COR-L47 (cell line): ENCODE results near the gene ZMYM4.
"Not testable (repeated sequence)": the region's sequence is repeated elsewhere in the genome, so short reads cannot be mapped to it uniquely, and the experiment has no call there.

Source experiments
- DNase-seq: peaks from one replicate; lab custom pipeline; 2025; lab: John Stamatoyannopoulos, UW

ZMYM4 gene

DNA sequence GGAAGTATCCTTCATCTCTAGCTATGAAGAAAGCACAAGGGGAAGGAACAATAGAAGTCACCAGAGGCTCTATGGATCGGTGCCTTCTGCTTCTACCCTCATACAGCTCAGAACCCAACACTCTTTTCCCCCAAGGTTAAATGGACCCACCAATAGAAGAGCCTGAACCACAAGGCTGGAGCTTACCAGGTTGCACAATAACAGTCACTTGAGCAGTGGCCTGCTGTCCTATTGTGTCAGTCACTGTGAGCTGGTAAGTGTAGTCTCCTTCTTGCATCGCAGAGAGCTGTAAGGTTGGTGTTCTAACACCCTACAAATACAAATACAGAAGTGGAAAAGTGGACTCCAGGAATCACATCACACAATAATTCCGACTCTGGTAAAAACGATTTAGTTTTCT, 185.7 kb downstream of the ZMYM4 start:
- DNase-seq: no peak

DNA sequence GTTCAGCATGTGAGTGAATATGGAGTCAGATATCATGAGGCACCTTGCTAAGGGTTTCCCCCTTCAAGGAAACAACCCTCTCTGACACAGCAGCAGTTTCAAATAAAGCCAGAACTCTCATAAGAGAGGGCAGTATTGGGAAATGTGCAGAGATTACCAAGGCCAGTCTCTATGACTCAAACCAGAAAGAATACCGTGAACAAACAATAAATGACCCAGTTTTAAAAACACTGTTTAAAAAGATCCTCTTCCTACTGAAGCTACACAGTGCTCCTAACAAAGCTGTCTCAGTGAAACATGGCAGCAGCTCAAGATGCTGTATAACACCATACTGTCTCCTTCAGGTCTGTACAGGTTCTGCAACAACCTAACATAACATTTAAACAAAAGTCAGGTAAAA, 186.1 kb downstream of the ZMYM4 start:
- no peak for DNase-seq

DNA sequence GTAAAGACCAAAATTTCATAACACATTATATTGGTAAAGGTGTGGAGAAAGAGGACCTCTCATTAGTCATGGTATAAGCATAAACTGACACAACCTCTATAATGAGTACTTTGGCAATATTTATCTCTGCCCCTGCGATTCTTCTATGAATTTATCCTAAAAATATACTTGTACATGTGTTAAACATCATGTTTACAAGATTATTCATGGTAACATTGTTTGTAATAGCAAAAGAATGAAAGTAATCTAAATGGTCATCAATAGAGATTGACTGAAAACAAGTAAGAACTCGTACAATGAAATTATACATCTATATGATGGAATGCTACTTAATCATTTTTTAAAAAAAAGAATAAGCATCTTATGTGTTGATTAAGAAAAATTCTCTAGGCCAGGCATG, 192.3 kb downstream of the ZMYM4 start:
- DNase-seq: no peak

DNA sequence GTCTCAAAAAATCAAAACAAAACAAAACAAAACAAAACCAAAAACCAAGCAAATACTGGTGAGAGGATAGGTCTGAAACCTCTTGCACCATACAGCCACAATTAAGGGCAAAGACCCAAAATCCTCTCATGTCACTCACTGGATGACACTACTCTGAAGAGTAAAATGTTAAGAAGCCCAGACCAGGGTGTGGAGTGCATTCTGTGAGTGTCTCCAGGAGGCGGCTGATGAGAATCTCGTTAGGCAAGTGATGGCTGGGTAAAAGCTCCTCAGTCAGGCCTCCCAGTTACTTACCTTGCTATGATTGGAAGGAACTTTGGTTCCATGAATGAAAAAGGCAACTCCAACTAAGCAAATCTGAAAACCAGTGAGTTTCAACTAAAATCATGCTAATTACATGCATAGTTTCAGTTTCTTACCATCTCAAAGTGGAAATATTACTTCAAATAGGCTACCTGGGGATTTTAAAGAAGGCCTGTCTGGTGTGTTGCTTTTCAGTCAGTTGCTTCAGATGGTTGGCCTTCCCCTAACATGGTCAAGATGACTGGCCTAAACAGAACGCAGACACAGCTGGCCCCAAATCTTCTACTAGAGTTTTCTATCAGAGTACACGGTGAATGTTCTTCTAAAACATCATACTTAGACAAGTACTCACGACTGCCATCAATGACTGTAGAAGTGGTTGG, 193.6 kb downstream of the ZMYM4 start:
- DNase-seq: no peak

DNA sequence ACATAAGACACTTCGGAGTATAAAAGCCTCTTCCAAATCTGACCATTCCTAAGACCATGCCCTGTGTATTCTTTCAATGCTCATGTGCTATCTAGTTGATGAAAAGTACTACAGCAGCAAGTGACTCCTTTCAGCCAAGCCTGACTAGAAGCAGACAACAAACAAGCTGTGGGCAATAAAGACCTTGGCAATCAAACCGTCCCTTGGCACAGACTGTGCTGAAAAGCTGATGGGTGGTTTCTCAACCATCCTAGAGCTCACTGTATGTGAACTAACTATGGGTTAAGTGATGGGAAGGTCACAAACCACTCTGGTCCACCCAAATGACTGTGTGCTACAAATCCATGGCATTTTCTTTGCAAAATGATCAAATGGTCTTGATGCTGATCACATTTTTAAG, 194.7 kb downstream of the ZMYM4 start:
- no peak for DNase-seq

DNA sequence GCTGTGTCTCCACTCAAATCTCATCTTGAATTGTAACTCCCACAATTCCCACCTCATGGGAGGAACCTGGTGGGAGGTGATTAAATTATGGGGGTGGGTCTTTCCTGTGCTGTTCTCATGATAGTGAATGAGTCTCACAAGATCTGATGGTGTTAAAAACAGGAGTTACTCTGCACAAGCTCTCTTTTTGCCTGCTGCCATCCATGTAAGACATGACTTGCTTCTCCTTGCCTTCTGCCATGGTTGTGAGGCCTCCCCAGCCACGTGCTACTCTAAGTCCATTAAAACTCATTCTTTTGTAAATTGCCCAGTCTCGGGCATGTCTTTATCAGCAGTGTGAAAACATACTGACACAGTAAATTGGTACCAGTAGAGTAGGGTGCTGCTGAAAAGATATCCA, 195.2 kb downstream of the ZMYM4 start:
- DNase-seq: not testable (repeated sequence)

DNA sequence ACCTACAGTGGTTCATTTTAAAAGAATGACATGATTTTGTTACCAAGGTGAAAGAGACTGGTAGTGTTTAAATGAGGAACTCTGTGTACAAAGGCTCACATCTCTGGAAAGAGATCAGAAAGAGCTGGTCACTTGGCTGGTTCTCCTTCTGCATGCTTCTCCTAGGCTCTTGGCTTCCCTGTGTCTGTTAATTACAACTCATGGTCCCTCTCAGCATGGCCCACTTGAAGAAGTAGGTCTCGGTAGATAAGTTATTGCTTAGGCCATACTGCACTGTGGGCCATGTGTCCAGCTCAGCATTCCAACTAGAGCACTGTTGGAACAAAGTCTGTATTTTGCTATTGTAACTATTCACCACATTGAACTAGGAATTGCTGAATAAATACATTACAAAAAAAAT, 197.6 kb downstream of the ZMYM4 start:
- DNase-seq: no peak

DNA sequence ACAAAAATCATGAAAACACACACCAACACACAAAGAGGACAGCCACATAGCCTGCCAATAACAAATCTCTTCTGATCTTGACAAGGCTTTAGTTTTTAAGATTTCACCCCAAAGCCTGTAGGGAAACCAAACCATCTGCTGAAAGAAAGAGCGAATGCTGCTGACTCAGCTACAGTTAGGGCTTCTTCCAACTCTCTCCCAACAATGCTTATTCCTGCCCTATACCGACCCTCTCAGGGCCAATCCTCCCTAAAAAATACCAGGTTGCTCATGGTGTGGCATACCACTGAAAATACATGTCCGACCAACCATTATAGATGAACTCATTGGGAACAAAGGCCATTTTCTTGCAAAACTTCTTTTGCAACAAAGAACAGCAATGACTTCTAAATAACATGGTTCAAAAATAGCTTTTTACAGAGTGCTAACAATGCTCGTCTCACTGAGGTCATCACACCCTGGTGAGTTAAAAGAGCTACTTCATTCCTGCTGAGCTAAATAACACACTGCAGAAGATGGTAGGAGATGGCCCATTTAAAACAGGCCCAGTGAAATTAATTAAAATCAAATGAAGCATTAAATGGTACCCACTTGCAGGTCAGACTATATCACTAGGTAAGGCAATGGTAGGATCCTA, 202.6 kb downstream of the ZMYM4 start:
- DNase-seq: no peak
